Measurements from ENCODE around the gene SF1.
A peak's percentile ranks its signal among the peaks of the same experiment; 100 is the strongest.

Gene SF1

GRCh38 chr11:64777449-64778222 is 706 bp downstream of the SF1 start:
- DNase-seq: peak; percentile 75

DNA sequence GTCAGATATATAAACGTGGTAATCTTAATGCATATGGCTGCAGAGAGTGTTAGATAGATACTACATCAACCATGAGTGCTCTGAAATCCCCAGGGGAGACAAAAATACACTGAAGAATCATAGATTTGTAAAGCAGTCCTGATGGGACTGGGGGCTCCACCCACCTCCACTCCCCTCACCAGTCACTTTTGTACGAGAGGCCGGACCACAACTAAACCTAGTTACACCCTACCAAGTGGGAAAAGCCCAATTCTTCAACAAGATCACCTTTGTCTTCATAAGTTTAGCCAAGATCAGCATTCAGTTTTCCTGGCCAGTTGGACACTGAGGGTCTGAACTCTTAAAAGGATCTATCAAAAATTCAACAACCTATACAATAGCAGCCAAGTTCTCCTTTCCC is 1.5 kb downstream of the SF1 start:
- no peak for DNase-seq

GRCh38 chr11:64776425-64776824 is 1.9 kb downstream of the SF1 start:
- no peak for DNase-seq

DNA sequence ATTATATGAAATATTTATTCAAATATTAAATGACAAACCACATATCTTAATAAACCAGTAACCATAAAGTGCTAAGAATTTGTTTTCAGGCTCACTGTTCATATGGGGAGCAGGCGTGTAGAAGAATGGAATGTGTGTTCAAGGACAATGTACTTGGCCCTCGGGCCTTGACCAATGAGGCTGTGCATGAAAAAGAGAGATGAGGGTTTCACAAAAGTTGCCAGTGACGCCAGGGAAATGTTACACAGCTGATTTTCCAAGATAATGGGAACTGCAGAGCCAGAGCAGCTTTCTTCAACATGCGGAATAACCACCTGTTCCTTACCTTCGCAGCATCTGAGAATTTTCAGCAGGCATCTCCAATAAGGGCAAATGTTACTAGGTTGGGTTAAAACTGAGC is 4.2 kb downstream of the SF1 start:
- no peak for DNase-seq

DNA sequence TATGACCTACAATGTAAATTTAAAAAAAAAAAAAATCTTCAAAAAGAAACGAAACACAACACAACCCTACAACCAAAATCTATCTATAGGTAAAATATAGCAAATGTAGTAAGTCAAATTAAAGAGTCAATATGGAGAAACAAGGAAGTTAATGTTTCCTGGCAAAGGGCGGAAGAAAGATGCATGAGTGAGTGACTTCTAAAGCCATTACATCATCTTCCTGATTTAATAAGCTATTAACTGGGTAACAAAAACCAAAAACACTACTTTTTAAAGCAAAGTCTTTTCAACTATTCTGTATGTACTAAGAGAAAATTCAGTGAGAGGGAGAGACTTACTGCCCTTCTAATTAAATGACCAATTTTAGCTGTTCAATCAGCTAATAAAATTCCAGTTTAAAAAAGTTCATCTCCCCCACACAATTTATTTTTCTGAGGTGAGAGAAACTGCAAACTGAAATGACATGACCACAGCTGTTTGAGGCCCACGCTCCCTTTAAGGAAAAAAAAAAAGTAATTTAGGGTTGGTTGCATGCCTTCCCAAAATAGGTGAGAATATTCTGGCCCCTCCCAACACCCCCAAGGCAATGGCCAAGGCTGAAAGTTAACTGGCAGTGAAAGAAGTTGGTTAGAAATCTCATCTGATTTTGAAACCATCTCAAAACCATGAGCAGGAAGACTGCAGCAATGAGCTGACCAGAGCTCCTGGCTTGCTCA is 5.9 kb downstream of the SF1 start:
- DNase-seq: no peak

GRCh38 chr11:64771861-64772260 is 6.5 kb downstream of the SF1 start:
- DNase-seq: no peak

DNA sequence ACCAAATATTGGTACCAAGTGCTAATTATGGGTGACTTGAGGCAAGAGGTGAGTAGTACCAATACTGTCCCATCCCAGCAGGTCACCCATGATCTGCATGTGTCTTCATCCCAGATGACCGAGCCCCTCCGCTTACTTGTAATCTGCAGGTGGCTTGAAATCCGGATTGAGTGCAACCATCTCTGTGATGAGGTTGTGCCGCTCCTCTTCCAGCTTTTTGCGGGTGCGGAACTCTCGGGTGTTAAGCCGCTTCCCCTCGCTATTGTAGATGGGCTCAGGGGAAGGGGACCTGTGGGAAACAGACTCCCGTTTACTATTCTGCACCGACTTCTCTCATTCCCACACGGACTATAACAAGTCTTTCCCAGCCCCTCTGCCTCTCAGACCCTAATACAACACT is 8.2 kb downstream of the SF1 start:
- DNase-seq: no peak

DNA sequence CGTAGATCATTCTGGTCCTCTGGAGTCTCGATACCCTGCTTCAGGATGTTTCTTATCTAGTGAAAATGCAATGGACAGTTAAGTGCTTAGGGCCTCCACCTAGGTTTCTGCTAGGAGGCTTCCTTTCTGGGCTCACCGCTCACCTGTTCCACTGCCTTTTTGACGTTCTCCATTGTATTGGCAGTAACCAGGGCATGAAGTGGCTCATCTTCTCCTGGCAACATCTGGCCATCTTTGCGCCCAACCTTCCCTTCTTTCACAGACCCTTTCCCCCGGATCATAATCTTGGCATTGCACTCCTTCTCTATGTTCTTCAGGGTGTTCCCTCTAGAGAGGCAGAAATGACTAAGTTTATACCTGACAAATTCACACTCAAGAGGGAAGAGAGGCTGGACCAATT is 9.1 kb downstream of the SF1 start:
- no peak for DNase-seq

GRCh38 chr11:64768300-64768694 is 10.0 kb downstream of the SF1 start:
- no peak for DNase-seq

DNA sequence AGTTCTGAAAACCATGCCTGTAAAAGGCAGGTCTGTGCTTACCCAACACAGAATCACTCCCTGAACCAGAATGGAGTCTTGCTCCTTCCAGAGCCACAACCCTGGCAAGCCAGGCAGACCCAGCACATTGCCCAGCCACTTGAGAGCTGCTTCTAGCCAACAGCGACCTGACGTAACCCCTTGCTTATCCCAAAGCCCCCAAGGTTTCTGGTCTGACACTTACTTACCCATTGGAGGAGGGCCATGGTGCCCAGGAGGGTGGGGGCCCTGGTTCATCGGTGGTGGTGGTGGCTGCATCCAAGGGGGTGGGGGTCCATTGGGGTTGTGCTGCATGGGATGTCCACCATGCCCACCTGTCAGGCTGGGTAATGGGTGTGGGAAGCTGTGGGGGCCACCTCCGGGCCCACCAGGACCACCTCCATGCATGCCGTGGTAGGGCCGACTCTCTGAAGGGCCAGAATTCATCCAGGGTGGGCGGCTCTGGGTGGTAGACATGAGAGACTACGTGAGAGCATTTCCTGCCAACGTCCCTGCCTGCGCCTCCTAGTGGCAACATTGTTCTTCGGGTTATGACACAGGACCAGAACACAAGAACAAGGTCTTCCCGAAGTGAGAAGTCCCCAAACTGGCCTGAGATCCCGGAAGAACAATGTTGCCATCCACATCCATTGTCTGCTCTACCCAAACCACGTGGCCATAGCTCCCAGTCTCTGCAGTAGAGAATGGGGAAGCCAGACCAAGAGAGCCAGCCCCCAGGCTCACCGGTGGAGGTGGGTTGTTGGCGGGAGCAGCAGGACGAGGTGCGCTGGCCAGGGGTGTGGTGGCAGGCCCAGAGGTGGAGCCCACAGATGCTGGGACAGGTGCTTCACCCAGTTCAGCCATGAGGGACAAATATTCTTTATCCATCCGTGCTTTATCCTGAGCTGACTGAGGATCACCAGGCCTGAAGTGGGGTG is 10.7 kb downstream of the SF1 start:
- peak; percentile 75 for DNase-seq

DNA sequence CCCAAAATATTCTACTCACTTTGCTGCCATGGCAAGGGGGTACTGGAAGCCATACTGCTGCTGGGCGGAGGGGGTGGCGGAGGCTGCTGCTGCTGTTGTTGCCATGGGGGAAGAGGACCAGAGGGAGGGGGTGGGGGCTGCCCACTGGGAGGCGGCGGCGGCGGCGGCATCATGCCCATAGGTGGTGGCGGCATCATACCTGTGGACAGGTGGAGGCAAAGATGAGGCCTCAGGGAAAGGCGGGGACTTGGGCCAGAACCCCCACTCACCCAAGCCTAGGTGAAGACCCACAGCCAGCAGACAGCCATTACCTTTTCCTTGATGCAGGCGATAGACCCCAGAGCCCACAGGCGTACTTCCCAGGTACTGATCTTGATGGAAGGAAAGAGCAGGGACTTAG is 11.5 kb downstream of the SF1 start:
- no peak for DNase-seq

- no peak for DNase-seq
Observed at GRCh38 chr11:64765851-64766665, 12.3 kb downstream of the SF1 start.

GRCh38 chr11:64765291-64765850 is 13.0 kb downstream of the SF1 start:
- no peak for DNase-seq

DNA sequence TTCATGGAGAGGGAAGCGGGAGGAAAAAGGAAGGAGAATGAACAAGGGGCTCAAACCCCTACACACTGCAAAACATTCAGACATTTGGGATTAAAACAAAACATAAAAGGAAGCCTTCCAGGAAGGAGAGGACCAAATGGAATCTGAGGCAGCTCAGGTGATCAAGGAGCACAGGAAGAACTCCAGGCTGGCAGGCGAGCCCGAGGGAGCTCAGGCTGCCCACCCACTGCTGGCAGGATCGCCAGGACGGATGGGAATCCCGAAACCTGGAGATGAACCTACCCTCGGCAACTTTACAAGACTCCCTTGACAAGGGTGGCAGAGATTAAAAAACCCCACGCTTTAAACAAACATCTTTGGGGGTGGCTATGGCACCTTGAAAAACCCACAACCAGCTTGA is 13.6 kb downstream of the SF1 start:
- DNase-seq: no peak

GRCh38 chr11:64764040-64764611 is 14.2 kb downstream of the SF1 start:
- no peak for DNase-seq

- DNase-seq: no peak
Observed at GRCh38 chr11:64763526-64764039, 14.8 kb downstream of the SF1 start.

DNA sequence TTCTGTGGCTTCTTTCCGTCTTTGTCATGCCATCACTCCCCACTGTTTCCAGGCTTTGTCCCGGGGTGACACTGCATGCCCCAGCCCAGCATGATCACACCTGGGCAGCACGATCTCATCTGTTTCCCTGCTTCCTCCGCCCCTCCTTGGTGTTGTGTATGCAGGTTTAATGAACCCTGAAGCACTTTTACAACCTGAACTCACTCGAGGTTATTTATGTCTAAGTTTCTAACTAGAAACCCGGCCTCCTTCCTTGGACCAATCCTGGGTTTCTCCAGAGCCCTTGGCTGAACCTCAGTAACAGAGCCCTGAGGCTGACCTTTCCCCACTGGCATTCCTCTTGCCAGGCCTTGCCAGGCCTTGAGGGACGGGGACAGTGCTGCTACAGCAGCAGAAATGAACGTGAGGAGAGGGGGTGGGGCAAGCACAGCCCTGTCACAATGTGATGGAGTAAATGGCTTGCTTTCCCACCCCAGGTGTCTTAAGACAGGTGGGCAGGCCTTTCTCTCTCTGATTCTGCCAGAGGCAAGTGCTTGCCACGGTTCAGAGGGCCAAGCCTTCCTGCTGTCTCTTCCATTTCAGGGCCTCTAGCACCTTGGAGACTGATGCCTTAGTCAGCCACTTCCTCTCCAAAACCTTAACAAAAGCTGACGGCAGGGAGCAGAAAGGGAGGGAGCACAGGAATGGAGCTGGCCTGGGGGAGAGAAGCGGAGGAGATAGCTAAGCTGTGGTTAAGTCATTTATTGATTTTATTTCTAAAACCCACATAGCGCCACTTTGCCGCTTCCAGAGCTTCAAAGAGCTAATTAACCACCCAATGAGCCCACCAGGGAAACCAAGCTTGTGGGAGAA is 15.4 kb downstream of the SF1 start:
- DNase-seq: no peak

GRCh38 chr11:64762277-64762673 is 16.1 kb downstream of the SF1 start:
- DNase-seq: no peak

GRCh38 chr11:64760759-64761420 is 17.5 kb downstream of the SF1 start:
- DNase-seq: no peak
